A204.1 (cell line): ENCODE results near the gene HOXA5.

Source experiments
- FAIRE-seq: peaks from 2 replicates; lab custom pipeline; 2012; peaks lifted over from hg19 to GRCh38; lab: Jason Lieb, UNC

Gene HOXA5

GRCh38 chr7:27116962-27117886 lies 26.3 kb downstream of the HOXA5 start:
- no peak for FAIRE-seq

GRCh38 chr7:27116031-27116961 lies 27.2 kb downstream of the HOXA5 start:
- no peak for FAIRE-seq

DNA sequence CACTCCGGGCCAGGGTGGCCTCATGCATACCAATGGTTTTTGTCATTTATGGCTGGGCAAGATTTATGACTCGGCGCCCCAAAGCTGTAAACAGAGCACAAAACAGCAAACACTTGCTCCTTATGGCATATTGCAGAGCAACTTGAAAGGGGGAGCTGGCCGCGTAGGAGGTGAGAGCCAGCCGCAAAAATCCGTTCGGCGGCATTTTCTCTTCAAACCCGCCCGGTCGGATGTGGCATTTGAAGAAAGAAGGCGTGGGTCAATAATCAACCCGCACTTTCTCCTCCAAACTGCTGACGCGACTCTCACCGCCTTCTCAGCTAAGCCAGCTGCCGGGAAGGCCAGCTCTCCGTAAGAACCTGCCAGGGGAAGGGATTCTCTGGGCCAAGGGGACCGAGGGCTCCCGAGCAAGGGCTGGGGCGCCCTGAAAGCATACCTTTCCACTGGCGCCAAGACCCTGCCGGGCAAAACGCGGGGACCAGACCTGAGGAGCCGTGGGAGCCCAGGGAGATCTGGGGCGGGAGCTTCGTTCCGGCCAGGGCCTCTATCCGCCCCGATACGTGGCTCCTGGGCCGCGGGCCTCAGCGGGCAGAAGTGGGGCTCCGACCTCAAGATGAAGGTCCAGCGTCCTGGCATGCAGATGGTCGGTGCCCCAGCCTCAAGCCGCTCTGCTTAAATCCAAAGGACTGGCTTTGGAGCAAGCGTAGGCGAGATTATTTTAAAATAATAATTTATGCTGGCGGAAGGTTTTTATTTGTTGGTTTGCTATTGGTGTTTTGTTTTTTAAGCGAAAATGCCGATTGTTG lies 28.1 kb downstream of the HOXA5 start:
- FAIRE-seq = no peak

GRCh38 chr7:27114881-27115220 lies 28.6 kb downstream of the HOXA5 start:
- FAIRE-seq = no peak

DNA sequence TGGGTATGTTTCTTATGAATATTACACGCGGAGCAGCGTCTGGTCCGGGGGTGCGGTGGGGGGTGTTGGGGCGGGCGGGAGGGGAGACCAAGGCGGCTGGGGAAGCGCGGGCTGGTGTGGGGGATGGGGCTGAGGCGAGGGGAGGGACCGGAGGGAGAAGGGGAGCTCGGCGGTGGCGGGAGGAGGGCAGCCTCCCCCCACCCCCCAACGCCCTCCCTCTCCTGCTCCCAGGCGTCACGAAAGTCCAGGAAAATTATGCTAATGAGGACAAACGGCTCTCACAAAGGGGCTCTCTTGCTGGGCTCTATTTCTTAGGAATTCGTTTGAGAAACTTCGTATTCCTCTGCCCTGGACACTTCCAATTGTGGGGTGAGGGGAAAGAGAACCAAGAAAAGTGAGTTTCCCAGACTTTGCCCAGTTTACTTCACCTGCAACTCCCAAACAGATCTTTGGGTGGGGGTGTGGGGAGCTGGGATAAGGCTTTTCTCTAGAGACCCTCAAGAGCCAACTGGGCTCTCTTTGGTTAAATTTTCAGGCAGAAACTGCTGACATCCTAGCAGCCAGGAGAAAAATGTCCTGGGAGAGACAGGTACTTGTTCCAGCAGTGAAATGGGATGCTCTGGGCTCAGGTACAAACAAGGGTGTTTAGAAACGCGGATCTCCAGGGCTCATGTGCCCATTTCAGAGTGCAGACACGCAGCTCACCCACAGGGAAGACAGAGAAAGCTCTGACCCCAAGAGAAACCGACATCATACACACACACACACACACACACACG lies 29.3 kb downstream of the HOXA5 start:
- FAIRE-seq = no peak

DNA sequence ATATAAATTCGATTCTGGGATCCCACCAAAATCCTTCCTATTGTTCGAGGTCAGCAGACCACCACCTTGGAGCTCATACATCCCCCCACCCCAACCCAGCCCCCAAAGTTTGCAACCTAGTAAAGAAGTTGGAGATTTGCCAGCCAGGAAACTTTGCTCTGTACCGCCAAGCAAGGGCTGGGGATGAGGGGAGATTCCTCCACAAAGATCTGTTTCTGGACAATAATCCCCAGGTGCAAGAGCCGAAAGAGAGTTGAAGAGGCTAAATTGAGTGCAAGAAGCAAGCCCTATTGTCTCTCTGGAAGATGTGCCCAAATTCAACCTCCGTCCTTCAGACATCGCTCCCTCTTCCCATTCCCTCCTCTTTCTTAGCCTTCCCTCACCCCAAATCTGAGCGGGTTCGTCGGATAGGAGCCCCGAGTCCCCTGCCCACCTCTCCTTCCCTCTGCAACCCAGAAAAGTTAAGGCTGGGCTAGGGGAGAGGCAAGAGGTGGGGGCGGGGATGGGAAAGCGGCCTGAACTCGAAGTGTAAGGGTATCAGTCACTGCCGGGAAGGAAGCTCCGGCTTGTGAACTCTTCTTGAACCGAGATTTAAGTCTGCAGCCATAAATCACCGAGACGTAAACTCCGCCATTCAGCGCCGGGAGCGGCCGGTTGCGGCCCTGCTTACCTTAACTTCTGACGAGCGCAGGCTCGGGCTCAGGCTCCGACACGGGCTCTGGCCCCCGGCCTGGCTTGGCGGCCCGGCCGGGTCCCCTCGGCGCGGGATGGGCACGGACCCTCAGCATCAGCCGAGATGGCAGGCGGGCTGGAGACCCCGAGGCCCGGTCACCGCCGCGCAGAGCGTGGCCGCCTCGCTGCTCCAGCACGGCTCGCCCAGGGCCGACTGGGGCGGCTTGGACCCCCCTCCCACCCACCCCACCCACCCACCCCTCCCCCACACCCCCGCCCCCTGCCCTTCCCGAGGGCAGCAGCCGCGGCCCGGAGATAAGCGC lies 30.2 kb downstream of the HOXA5 start:
- no peak for FAIRE-seq

DNA sequence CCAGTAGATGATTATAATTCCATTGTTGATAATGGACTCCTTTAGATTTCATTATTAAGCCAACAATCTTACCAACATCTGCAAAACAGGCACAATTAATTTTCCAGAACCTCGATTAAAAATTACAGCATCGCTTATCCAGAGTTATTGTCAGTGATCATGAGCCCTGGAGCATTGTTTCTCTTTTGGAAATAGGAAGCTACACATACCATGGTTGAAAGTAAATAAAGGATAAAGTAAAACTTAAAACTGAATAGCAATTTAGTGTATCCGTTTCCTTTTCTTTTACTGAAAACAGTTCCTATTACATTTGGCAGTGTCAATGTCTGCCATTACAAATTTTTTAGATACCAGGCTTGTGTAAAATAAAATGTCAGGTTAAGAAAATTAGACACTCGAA lies 31.1 kb downstream of the HOXA5 start:
- FAIRE-seq = no peak

DNA sequence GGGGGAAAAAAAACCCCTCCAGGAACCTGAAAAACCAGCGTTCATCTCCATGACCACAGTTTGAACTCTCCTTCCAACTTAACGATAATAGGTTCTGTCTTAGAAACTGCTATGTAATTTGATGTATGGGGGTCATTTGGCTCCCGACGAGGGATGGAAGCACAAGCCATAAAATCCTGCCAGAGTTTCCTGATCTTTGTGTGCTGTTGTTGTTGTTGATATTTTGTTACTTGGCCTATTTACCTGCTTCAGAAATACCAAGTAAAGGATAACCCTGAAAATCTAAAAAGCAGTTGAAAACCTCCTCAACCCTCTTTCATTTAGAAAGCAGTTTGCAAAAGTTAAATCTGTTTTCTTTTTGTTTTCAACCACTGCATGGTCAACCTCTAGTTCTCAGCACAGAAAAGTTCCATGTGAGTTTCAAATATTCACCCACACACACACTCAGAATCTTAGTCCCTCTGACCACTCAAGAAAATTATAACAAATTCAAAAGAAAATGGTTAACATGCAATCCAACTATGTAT lies 31.7 kb downstream of the HOXA5 start:
- FAIRE-seq = no peak

- FAIRE-seq = no peak
Measured at GRCh38 chr7:27111042-27111750, 32.3 kb downstream of the HOXA5 start.

- FAIRE-seq = no peak
Measured at GRCh38 chr7:27110186-27111031, 33.1 kb downstream of the HOXA5 start.

DNA sequence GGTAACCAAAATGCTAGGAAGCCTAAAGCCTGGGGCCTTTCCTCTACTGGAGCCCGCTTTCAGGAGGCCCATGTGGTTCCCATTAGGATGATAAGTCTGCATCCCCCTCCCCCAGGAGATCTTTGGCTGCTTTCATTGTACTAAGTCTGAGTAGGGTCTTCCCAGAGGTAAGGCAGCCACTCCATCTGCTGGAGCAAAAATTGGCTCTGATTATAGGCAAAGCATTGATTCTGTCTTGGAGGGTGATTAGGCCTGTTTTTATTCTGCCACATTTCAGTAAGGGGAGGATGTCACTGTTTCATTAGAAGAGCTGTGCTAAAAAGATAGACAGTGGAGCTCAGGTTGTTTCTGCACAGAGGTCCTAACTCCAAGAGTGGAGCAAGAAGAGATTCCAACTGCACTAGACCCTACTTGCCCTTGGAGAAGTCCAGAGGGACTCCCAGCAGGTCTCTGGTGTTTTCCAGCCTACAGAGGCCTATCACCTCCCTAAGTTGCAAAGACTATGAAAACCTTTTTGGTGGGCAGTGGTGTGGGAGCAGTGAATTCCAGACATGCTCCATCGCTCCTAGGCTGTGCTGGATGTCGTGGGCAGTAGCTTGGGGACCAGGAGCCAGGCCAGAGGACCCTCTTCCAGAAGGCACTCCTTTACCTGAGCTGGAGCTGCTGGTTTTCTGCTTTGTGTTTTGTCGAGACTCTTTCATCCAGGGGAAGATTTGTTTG lies 33.9 kb downstream of the HOXA5 start:
- FAIRE-seq = no peak

- FAIRE-seq = no peak
Measured at GRCh38 chr7:27108390-27109127, 34.9 kb downstream of the HOXA5 start.

GRCh38 chr7:27107391-27108381 lies 35.8 kb downstream of the HOXA5 start:
- no peak for FAIRE-seq

DNA sequence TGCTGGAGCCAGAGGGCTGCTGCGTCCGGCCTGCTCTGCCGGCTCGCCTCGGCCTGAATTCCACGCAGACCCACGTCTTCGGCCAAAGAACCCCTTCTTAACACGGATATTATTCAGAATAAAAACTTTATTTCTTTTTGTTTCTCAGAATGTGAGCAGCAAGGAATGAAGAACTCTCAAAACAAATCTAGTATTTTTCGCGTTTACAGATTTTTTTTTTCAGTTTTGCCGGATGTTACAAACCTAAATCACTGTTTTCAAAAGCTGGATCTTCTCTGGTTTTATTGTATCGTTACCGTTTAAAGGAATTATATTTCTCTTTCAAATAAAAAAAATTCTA lies 36.6 kb downstream of the HOXA5 start:
- FAIRE-seq = no peak

GRCh38 chr7:27106181-27106900 lies 37.1 kb downstream of the HOXA5 start:
- no peak for FAIRE-seq
